GM19324 (cell line): ENCODE measurements around the gene ARHGEF26.

ENCODE experiments used
- ATAC-seq: cut with Tn5 transposase; IDR thresholded peaks from one replicate; pipeline ENCODE4 v1.9.1; 2021; ENCODE audit warnings: mild to moderate bottlenecking, moderate library complexity; ENCODE audit not compliant: unreplicated experiment, low FRiP score

The ARHGEF26 gene

GRCh38 chr3:154244644-154245043 is 123.5 kb downstream of the ARHGEF26 start:
- ATAC-seq, result no peak

GRCh38 chr3:154247806-154248415 is 126.7 kb downstream of the ARHGEF26 start:
- ATAC-seq, result no peak

GRCh38 chr3:154250291-154250690 is 129.1 kb downstream of the ARHGEF26 start:
- no peak for ATAC-seq

DNA sequence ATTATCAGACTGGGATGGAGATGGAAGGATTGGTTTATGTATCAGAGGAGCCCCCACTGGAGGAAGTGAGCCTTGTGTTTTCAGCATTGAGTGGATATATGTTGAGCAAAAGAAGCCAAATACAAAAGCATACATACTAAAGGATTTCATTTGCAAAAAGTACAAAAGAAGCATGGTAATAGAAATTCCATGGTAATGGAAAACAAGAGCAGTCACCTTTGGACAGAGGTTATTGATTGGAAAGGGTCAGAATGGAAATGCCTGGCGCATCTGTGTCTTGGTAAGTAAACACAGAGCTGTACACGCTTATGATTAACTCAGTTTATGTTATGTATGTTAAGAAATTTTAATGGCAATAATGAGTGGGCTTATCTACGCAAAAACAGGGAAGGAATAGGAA is 130.4 kb downstream of the ARHGEF26 start:
- ATAC-seq, result no peak

DNA sequence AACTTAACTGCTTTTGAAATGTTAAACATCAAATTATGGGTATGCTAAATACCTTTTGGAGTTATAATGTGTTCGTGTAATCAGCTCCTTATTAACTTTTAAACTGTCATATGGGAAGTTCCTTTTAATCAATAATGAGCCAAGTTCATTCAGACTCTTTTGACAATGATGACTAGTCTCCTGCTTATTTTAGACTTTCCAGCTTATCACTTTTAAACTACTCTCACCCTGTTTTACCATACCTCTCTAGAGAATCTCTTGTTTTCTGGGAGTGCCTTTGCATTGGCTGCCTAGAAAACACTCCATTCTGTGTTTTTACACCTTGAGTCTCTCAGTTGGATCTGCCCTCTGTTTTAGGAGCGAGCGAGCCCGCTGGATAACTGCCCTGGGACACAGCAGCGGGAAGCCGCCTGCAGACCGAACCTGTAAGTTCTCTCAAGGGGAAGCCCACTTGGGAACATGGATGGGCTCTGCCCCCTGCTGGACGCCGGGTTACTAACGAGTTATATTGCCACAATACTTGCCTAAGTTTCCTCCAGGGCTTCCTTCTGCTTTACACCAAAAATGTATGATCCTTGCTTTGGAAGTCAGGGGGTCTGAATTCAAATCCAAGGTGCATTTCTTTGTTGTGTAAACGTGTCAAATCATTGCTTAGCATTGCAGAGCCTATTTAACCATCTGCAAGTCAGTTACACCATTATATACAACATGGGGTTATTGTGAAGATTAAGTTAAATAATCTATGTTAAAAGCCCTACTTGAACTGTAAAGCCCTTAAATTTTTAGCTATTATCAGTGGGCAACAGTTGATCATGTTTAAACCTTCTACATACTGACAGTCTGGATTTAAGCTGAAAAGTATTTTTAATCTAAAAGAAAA is 131.8 kb downstream of the ARHGEF26 start:
- peak; percentile 77 for ATAC-seq

DNA sequence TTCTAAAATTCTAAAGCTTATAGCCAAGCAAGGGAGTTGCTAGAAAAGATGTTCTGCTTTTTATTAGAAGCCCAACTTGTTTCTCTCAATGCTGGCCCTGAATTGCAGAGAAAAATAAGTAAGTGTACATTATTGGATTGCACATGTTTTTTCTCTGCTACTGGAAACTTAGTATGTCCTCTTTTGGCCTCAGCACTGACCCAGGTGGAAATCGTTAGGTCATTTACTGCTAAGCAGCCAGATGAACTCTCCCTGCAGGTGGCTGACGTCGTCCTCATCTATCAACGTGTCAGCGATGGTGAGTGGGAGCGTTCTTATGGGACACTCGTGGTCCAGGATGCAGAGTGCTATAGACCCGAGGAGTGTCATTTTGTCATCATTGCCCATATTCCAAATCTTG is 133.3 kb downstream of the ARHGEF26 start:
- no peak for ATAC-seq

DNA sequence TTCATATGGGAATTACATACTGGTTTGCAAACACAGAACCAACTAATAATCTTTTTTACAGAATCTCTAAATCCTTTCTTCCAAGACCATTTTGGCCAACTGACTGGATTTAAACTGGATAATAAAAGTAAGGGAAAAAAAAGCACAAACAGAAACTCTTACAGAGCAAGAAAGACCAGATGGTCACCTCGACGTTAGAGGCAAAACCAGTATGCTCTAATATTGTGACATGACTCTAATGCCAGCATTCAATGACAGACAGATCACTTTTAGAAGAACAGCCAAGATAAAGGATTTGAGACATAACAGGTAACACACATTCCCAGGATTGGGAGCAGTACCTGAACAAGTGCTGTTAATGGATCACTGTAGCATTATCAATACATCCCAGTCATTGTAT is 152.2 kb downstream of the ARHGEF26 start:
- no peak for ATAC-seq

- no peak for ATAC-seq
Measured at GRCh38 chr3:154274348-154274747, 153.2 kb downstream of the ARHGEF26 start.

GRCh38 chr3:154275292-154275691 is 154.1 kb downstream of the ARHGEF26 start:
- ATAC-seq, result no peak

DNA sequence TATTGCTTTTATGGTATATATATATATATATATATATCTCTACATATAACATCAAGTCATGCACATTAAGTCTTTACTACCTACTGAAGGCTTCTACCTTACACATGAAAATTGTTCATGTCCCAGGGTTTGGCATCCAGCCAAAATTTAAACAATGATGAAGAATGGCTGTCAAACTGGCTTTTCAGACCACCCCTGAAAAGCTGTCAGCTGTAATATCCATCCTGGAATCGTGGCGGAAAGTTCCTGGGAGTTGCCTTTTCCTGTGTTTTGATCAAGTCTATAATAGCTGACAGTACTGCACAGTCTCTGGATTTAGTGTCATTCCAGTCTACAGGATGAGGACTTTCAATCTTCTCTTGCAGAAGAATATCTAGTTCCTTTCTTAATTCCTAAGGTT is 154.8 kb downstream of the ARHGEF26 start:
- no peak for ATAC-seq

GRCh38 chr3:154280161-154280560 is 159.0 kb downstream of the ARHGEF26 start:
- no peak for ATAC-seq

DNA sequence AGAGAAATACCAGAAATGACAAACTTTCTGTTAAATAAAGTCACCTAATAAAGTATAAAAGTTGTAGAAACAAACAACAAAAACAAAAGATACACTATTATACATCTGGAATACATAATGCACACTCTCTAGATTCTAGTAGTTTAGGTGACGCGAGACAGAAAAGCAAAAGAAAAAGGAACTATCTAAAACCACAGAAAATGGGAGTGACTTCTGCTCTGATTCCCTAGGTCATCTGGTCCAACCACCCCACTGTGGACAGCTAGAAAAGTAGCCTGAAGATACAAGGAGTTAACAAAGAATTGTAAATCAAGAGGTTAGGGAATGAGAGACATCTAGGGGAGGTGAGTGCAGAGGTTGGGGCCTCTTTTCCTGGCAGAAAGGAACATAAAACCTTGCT is 164.0 kb downstream of the ARHGEF26 start:
- ATAC-seq, result no peak

GRCh38 chr3:154290187-154290586 is 169.0 kb downstream of the ARHGEF26 start:
- ATAC-seq, result no peak

DNA sequence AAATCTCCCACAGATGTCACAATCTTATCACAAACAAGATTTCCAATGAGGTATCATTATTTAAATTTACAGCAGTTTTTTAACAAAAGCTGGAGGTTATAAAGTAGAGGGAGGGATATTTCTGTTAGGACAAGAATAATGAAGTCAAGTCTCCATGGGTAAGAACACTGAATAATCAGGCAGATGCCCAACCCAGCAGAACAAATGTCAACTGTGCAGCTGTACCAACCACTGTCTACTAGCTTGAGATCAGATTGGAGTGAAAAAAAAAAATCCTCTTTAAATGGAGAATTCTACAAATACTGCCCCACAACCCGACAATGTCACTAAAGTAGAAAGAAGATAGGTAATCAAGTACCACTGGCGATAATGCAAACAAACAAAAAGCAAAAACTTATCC is 172.8 kb downstream of the ARHGEF26 start:
- ATAC-seq, result no peak

- no peak for ATAC-seq
Measured at GRCh38 chr3:154301561-154301960, 180.4 kb downstream of the ARHGEF26 start.

DNA sequence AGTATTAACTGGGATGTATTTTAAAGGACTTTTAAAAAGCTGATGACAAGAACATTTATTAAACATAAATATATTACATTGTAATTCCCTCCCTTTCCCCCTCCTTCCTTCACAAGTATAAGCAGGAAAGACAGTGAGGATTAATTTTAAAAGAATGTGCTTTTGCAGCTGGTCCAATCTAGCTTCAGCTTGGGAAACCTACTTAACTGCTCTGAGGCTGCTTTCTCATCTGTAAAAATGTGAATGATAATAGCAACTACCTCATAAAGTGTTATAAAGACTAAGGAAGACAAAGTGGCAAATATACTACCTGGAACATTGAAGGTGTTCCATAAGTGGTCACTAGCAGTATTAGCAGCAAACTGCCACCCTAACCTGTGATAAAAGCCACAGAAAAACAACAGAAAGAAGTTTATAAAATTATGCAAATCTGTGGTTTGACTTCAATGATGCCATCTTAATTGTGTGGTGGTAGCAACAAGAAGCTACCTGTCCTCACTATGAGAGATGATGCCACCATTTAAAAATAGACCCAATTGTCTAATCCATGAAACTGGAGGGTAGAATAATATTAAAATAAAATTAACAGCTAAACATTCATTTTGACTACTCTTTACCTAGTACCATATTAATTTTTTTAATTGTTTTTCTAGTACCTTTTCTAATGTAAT is 183.1 kb downstream of the ARHGEF26 start:
- no peak for ATAC-seq

- ATAC-seq, result no peak
Measured at GRCh38 chr3:154304936-154305335, 183.7 kb downstream of the ARHGEF26 start.

DNA sequence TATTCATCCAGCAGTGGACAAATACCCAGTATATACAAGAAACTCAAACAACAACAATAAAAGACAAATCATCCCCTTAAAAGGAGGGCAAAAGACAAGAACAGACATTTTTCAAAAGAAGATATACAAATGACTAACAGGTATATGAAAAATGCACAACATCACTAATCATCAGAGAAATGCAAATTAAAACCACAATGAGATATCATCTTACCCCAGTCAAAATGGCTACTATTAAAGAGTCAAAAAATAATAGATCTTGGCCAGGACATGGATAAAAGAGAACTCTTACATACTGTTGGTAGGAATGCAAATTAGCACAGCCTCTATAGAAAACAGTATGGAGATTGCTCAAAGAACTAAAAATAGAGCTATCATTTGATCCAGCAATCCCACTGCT is 186.2 kb downstream of the ARHGEF26 start:
- no peak for ATAC-seq
